ENCODE data around the gene HNRNPAB.
A peak's percentile ranks its signal among the peaks of the same experiment; 100 is the strongest.

HNRNPAB gene

DNA sequence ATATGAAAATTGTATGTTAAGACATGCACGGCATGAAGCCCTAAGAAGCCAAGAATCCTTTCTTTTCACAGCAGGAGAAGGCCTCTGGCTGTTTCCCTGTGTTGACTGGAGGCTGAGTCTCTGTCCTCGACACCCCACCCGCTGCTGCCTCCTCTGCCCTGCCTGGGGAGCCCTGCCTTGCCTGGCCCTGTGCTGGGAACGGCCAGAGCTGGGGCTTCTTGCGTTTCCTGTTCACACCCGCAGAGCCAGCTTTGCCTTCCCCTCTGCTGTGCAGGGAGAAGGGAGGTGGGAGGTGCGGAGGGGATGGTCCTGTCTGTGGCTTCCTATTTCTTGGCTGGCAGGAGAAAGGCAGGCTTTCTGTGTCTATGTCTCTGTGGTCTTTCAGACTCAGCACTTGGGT is 10.3 kb upstream of the HNRNPAB start:
- no peak for TF ChIP-seq RAD21 (IDR thresholded peaks at IDR 0.05; ENCODE audit: low read depth)
- no peak for TF ChIP-seq EP300 (IDR thresholded peaks at IDR 0.05; ENCODE audit: borderline replicate concordance)
- TF ChIP-seq EGR1 (IDR thresholded peaks at IDR 0.05), result no peak
- no peak for TF ChIP-seq TEAD4 (IDR thresholded peaks at IDR 0.05)
- no peak for TF ChIP-seq MAX (IDR thresholded peaks at IDR 0.05)
- no peak for TF ChIP-seq TAF1 (IDR thresholded peaks at IDR 0.05; ENCODE audit: low read depth)
- no peak for TF ChIP-seq REST (IDR thresholded peaks at IDR 0.05; ENCODE audit: low read depth)
- no peak for TF ChIP-seq FOXM1 (IDR thresholded peaks at IDR 0.05; ENCODE audit: borderline replicate concordance, low read depth)
- TF ChIP-seq YY1 (IDR thresholded peaks at IDR 0.05; ENCODE audit: low read depth), result no peak
- no peak for TF ChIP-seq CEBPB (IDR thresholded peaks at IDR 0.05)
- no peak for TF ChIP-seq NFIC (IDR thresholded peaks at IDR 0.05)
- TF ChIP-seq, protein P1, sequence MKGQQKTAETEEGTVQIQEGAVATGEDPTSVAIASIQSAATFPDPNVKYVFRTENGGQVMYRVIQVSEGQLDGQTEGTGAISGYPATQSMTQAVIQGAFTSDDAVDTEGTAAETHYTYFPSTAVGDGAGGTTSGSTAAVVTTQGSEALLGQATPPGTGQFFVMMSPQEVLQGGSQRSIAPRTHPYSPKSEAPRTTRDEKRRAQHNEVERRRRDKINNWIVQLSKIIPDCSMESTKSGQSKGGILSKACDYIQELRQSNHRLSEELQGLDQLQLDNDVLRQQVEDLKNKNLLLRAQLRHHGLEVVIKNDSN (IDR thresholded peaks at IDR 0.05), result no peak
- TF ChIP-seq CREB1 (IDR thresholded peaks at IDR 0.05; ENCODE audit: low read depth), result no peak
- no peak for TF ChIP-seq ZBTB7A (IDR thresholded peaks at IDR 0.05; ENCODE audit: low read depth)
- TF ChIP-seq TCF12 (IDR thresholded peaks at IDR 0.05; ENCODE audit: low read depth), result no peak

DNA sequence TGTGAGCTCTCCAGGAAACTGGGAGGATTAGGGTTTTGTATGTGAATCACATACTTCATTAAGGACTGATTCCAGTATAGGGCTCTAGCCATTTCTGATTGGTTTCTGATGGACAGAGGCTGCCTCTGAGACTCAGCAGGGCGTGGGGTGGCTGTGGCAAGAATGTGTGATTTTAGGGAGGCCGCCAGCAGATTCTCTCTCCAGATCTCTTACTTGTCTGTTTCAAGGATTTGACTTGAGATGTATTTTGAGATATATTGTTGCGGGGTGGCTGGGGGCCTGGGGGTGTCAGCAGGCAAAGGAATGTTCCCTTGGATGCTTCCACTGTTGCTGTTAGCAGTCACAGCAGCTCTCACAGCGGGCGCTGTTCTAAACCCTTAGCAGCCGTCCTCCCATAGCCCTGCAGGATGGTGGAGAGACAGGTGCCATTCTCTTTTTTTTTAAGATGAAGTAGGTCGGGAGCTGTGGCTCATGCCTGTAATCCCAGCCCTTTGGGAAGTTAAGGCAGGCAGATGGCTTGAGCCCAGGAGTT is 8.0 kb upstream of the HNRNPAB start:
- no peak for TF ChIP-seq CEBPB (IDR thresholded peaks at IDR 0.05)
- TF ChIP-seq TCF12 (IDR thresholded peaks at IDR 0.05; ENCODE audit: low read depth), result no peak
- no peak for TF ChIP-seq CREB1 (IDR thresholded peaks at IDR 0.05; ENCODE audit: low read depth)
- no peak for TF ChIP-seq EP300 (IDR thresholded peaks at IDR 0.05; ENCODE audit: borderline replicate concordance)
- TF ChIP-seq EGR1 (IDR thresholded peaks at IDR 0.05), result no peak
- no peak for TF ChIP-seq TEAD4 (IDR thresholded peaks at IDR 0.05)
- TF ChIP-seq MAX (IDR thresholded peaks at IDR 0.05), result no peak
- no peak for TF ChIP-seq REST (IDR thresholded peaks at IDR 0.05; ENCODE audit: low read depth)
- TF ChIP-seq TAF1 (IDR thresholded peaks at IDR 0.05; ENCODE audit: low read depth), result no peak
- TF ChIP-seq RAD21 (IDR thresholded peaks at IDR 0.05; ENCODE audit: low read depth), result no peak

GRCh38 chr5:178196986-178197385 is 7.3 kb upstream of the HNRNPAB start:
- TF ChIP-seq RAD21 (IDR thresholded peaks at IDR 0.05; ENCODE audit: low read depth) (peak; percentile 24; the same call in 1 of the 2 replicates), EP300 (IDR thresholded peaks at IDR 0.05; ENCODE audit: borderline replicate concordance) (no peak)

GRCh38 chr5:178198706-178199105 is 5.6 kb upstream of the HNRNPAB start:
- no peak for TF ChIP-seq REST (IDR thresholded peaks at IDR 0.05; ENCODE audit: low read depth)
- no peak for TF ChIP-seq TEAD4 (IDR thresholded peaks at IDR 0.05)
- TF ChIP-seq MAX (IDR thresholded peaks at IDR 0.05), result no peak
- TF ChIP-seq CREB1 (IDR thresholded peaks at IDR 0.05; ENCODE audit: low read depth), result no peak
- no peak for TF ChIP-seq TCF12 (IDR thresholded peaks at IDR 0.05; ENCODE audit: low read depth)
- no peak for TF ChIP-seq TAF1 (IDR thresholded peaks at IDR 0.05; ENCODE audit: low read depth)
- no peak for TF ChIP-seq EP300 (IDR thresholded peaks at IDR 0.05; ENCODE audit: borderline replicate concordance)
- TF ChIP-seq, protein P1 (IDR thresholded peaks at IDR 0.05), result no peak
- TF ChIP-seq CEBPB (IDR thresholded peaks at IDR 0.05), result no peak
- no peak for TF ChIP-seq EGR1 (IDR thresholded peaks at IDR 0.05)
- no peak for TF ChIP-seq YY1 (IDR thresholded peaks at IDR 0.05; ENCODE audit: low read depth)
- TF ChIP-seq ZBTB7A (IDR thresholded peaks at IDR 0.05; ENCODE audit: low read depth), result no peak
- TF ChIP-seq NFIC (IDR thresholded peaks at IDR 0.05), result no peak
- no peak for TF ChIP-seq RAD21 (IDR thresholded peaks at IDR 0.05; ENCODE audit: low read depth)

Data from Ishikawa (cell line).